ENCODE data around the gene SPIN1.

Gene SPIN1

DNA sequence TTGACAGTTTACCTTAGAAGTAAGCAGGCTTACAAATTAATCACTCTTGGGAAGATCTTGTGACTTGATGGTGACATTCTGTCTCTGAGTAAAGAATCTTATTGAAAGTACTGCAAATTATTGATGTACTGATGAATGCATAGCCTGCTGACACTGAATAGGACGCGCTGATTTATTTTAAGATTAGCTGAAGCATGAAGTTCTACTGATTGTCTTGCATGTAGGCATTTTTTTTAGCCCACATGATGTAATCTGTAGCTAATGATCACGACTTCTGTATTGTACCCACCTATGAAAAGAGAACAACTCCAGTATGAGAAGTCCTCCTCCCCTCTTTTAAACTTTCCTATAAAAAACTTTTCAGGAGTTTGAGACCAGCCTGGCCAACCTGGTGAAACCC lies 28.3 kb upstream of the SPIN1 start:
- TF ChIP-seq CTCF (IDR thresholded peaks at IDR 0.05; ENCODE audit: insufficient read depth, missing control alignments) = no peak
- DNase-seq (ENCODE audit: insufficient read length, low spot score) = no peak
- no peak for FAIRE-seq

- no peak for FAIRE-seq
- no peak for TF ChIP-seq CTCF (IDR thresholded peaks at IDR 0.05; ENCODE audit: insufficient read depth, missing control alignments)
- no peak for DNase-seq (ENCODE audit: insufficient read length, low spot score)
These were observed 25.6 kb upstream of the SPIN1 start for GRCh38 chr9:88362681-88363080.

DNA sequence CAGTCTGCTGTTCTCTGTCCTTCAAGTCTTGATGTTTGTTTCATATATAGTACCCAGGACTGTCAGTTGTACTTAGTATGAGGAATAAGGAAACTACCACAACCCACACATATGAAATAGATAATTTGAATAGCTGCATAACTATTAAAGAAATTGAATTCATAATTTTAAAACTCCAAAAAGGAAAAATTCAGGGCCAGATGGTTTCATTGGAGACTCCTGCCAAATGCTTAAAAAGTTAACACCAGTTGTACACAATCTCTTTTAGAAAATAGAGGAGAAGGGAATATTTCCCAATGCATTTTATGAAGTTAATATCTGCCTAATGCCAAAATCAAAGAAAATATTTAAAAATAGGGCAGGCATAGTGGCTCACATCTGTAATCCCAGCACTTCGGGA lies 24.6 kb upstream of the SPIN1 start:
- DNase-seq (ENCODE audit: insufficient read length, low spot score) (no peak), FAIRE-seq (no peak)
- no peak for TF ChIP-seq CTCF (IDR thresholded peaks at IDR 0.05; ENCODE audit: insufficient read depth, missing control alignments)

GRCh38 chr9:88364706-88365105 lies 23.5 kb upstream of the SPIN1 start:
- no peak for FAIRE-seq
- TF ChIP-seq CTCF (IDR thresholded peaks at IDR 0.05; ENCODE audit: insufficient read depth, missing control alignments) = no peak
- no peak for DNase-seq (ENCODE audit: insufficient read length, low spot score)

- TF ChIP-seq CTCF (IDR thresholded peaks at IDR 0.05; ENCODE audit: insufficient read depth, missing control alignments) = no peak
- no peak for DNase-seq (ENCODE audit: insufficient read length, low spot score)
- no peak for FAIRE-seq
These were observed 17.9 kb upstream of the SPIN1 start for GRCh38 chr9:88370346-88370745.

DNA sequence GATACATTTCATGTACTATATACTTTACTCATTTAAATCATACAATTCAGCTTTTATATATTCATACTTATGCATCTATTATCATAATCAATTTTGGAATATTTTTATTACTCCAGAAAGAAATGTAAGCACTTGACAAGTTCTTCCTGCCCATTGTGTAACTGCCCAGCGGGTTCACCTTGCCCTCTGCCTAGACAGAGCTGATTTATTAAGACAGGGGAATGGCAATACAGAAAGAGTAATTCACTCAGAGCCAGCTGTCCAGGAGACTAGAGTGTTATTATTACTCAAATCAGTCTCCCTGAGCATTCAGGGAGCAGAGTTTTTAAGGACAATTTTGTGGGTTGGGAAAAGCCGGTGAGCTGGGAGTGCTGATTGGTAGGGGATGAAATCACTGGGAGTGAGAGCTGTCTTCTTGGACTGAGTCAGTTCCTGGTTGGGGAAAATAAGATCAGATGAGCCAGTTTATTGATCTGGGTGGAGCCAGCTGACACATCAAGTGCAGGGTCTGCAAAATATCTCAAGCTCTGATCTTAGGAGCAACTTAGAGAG lies 16.1 kb upstream of the SPIN1 start:
- FAIRE-seq (no peak), DNase-seq (ENCODE audit: insufficient read length, low spot score) (no peak)
- TF ChIP-seq CTCF (IDR thresholded peaks at IDR 0.05; ENCODE audit: insufficient read depth, missing control alignments) = no peak

- DNase-seq (ENCODE audit: insufficient read length, low spot score) = no peak
- TF ChIP-seq CTCF (IDR thresholded peaks at IDR 0.05; ENCODE audit: insufficient read depth, missing control alignments) = no peak
These were observed 15.2 kb upstream of the SPIN1 start for GRCh38 chr9:88373045-88373444.

More at GRCh38 chr9:88373045-88373444, 15.2 kb upstream of the SPIN1 start:
- FAIRE-seq = no peak

Measured in D721Med (cell line).